Endometrium (tissue), 2 donors: ENCODE measurements around the gene ANGPTL7.
"Not testable (repeated sequence)": the region's sequence is repeated elsewhere in the genome, so short reads cannot be mapped to it uniquely, and the experiment has no call there.

Experiments
- FAIRE-seq: peaks from 2 replicates; lab custom pipeline; 2012; peaks lifted over from hg19 to GRCh38; lab: Jason Lieb, UNC
- donor health status: control.
- donor health status: control.

ANGPTL7 gene, protein sequence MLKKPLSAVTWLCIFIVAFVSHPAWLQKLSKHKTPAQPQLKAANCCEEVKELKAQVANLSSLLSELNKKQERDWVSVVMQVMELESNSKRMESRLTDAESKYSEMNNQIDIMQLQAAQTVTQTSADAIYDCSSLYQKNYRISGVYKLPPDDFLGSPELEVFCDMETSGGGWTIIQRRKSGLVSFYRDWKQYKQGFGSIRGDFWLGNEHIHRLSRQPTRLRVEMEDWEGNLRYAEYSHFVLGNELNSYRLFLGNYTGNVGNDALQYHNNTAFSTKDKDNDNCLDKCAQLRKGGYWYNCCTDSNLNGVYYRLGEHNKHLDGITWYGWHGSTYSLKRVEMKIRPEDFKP

DNA sequence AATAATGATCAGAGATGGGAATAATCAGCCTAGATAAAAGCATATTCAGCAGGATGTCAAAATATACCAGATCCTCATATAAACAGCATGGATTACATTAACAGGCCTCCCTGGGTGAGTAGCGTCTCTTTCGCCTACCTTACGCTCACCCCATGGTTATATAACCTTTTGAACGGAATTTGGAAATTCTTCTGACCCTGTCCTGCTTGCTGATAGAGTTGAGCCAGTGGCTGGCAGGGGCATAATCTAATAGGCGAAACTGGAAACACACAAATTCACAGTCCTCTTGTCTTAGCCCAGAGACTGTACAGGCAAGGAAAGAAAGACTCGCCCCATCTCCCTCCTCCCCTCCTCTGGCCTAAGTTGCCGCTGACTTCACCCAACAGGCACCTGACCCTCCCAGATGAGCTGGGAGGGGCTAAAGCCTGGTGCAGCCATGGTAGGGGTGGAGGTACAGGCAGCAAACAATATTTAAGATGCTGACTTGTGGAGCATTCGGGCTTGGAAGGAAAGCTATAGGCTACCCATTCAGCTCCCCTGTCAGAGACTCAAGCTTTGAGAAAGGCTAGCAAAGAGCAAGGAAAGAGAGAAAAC, at the start of gene ANGPTL7:
ANGPTL7 (plus strand) TSS at position 498 of the 594 bp plus-strand sequence. CDS start 225 bp downstream, outside the sequence.
- no peak for FAIRE-seq

DNA sequence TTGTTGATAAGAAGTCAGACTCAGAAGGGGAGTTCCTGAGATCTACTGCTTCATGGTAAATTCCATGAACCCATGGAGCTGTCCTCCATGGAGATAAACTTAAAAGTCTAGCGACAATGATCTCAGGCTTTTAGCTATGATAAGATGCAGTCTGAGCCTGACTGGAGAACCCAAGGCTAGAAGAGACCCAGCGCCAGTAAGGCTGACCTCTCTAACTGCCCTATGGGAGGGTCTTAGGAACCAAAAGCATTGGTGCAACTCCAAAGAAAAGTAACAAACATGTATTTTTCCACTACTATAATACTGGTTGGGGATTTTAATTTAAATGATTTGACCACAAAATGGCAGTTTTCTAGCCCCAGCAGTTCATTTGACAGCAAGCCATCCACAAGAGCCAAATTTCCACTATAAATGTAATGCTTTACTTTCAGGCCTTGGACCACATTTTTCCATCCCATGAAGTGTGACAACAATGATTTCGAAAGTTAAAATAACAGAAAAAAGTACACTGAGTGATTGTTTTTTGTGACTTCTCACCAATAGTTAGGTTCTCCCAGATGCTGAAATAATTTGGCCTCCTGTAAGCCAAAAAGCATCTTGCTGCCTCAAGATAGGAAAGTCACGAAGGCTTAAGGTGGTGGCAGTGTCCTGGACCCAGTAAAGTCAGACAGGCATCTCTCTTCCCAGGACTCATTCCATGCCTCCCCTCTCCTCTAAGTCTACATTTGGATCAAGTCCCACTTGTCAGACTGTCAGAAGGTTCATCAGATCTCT, 46.4 kb upstream of the ANGPTL7 start:
- FAIRE-seq, result no peak

DNA sequence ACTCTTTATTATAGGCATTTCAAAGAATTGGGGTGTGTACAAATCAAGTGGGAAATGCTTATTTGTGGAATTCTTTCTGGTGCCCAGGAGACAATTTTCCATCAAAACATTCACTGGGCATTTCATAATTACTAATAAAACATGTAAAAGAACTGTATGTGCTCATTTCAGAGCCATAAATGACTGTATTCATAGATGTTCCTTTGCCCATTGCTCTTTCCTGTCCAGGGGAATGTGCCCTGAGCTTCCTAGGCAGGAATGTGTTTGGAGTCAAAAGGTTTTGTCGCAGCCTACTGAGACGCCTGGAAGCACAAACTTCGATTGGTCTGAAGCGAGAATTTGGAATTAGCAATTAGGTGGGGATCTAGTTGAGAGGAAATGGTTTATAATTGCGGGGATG, 45.8 kb upstream of the ANGPTL7 start:
- no peak for FAIRE-seq

DNA sequence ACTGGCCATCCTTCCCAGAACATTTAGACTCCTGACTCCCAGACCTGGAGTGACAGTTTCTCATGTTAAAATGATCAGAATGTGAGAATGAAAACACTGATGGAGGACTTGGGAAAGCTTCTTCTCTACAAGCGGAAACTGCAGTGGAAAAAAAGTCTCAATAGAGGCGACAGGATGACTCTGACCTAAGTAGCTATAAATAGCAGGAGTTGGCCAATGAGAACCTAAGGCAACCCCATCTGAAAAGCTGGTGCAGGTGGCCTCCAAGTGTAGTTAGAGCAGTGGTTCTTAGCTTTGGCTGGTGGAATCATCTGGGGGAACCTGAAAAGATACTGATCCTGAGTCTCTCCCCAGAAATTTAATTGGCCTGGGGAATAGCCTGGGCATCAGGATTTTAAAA, 45.2 kb upstream of the ANGPTL7 start:
- FAIRE-seq, result no peak

DNA sequence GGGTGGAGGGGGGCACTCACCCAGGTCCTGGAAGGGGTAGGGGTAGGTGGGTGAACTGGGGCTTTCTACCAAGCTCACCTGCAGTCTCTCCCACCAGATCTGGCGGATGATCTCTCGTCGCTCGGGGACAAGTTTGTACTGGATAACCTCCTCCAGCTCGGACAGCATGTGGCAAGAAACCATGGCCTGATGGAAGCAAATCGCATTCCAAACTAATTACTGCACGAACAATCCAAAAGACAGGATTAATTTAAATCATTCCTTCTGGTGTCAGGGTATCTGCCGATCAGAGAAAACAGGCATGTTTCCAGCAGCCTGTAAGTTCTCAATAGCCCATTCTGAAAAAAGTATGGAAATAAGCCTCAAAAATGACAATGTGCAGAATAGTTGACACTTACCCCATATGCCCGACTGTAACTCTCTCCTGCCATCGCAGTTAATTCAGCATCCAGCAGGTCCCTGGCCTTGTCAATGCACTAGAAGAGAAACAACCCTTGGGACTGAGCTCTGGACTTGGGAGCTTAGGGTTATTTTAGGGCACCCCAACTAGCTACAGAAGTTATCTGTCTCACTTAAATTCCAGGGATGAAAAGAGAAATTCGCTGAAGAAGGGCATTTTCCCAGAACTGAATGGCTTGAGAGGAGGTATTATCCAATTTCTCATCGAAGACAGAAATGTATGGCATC, 44.4 kb upstream of the ANGPTL7 start:
- FAIRE-seq, result no peak

DNA sequence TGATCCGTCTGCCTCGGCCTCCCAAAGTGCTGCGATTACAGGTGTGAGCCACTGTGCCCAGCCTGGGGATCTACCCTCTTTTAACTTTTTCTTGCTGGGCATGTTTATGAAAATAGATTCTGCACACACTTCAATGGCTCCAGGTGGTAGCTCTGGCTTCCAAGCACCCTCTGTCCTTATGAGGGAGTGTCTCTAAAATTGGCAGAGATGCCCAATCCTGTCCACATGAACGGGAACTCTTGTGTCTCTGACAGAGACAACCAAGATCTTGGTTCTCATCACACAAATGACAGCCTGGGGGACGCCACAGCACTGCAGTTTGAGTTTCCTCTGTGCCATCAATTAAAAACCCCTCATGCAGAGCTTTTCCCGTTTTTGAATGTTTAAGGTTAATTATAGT, 43.4 kb upstream of the ANGPTL7 start:
- no peak for FAIRE-seq

DNA sequence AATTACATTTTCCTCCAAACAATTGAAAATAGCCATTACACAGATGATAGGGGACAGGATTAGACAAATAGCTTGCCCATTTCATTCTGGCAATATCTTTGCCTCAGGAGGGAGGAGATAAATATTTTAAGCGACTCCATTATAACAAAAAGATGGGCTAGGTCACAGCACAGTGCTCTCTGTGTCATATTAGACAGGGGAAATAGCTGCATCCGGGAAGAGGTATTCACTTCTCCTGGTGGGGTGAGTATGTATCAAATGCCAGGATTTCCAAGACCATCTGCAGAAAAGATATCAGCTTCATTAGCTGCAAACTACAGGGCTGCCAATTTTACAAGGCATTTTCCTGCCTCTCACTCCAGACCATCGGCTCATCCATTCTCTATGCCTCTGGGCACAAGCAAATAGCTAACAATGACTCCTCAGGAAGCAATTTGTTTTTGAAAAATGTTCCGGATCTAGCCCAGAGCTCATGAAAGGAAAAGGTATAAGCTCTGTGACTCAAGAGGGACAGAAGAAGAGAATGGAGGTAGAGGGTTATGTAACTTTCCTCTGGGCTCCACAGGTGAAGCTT, 41.9 kb upstream of the ANGPTL7 start:
- FAIRE-seq, result no peak

DNA sequence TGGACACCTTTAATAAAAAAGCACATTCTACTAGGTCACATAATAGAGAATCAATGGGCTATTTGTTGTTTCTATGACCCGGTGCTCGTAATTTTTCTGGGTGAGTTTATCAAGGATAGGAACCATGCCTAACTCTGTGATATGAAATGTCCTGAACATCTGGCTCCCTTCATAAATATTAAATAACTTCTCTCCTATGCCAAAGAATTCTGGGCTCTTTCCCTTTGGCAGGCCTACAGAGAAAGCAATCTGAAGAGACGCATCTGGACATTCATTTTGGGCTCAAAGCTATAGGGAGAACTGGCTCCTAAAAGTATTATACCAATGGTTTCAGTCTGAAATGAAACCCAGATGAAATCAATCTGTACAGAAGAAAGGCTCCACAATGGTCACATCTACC, 38.8 kb upstream of the ANGPTL7 start:
- FAIRE-seq, result no peak

DNA sequence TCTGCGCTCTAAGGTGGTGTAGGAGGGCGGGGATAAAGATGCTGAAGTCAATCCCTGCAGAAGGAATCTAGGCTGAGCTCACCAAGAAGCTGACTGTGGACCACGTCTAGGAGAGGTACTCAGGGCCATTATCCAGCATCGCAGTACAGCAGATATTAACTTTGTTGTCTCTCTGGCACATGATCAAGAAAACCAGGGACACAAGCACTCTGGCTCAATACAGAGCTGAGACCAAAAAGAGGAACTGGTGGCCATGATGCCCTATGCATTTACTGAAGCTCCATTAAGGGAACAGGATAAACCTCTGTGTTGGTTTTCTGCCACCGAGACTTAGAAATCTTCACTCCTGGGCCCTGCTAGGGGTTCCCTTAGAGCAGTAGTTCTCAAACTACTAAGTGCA, 38.0 kb upstream of the ANGPTL7 start:
- no peak for FAIRE-seq

DNA sequence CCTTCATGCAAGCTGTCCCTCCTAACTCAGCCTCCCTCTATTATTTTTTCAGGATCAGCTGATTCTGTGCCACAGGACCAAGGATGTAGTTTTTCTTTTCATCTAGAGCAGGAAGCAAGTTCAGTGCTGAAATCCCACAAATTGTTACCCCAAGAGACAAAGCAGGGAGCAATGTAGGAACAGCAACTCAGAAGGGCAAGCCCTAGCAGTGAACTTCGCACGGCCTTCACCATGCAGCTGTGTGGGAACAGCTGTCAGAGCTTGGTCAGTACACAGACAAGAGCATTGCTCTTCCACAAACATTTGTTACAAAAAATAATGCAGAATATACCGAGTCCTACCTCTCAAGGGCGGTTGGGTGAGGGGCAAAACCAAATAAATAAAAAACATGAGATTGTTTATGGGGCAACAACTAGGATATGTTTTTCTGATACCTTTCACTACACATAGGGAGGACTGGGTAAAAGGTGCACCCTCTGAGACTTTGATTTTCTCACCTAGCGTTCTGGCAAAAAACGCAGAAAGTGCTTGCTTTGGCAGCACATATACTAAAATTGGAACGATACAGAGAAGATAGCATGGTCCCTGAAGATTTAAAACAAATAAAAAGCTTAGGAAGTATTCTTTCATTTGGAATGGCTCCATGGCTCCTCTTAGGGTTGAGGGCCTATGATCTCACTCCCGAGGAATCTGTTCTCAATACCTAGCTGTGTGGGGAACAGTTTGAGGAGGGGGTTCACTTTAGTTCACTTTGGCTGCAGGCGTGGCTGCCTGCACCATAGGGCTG, 37.1 kb upstream of the ANGPTL7 start:
- FAIRE-seq, result no peak

DNA sequence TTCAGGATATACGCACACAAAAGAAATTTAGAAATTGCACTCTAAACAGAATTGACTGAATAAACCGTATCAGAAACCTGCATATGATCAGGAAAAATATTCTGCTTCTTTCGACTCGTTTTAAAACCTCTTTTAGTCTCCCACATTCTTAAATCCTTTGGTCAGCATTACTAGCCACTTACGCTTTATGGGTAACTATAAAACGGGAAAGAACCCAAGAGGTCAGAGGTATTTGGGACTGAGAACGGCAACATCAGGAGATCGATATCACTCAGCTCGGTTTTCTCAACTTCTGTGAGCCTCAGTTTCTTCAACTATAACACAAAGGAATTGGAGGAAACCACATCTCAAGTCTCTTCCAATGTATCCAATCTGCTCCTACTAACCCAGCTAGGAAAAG, 36.4 kb upstream of the ANGPTL7 start:
- no peak for FAIRE-seq

DNA sequence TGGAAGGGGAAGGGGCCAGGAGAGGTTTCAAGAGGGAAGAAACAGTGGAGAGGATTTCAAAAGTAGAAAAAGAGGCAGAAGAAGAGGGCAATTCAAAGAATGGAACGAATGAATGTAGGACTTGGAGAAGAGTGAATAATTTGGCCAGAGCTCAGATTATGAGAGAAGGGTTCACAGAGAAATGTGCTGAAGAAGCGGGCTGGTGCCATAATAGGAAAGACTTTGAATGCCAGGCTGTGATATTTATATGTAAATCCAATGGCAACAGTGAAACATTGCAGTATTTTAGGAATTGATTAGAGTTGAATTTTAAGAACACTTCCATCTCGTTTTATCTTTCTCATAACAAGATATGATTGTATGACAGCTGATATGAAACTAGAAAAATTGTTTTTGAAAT, 36.0 kb upstream of the ANGPTL7 start:
- no peak for FAIRE-seq

DNA sequence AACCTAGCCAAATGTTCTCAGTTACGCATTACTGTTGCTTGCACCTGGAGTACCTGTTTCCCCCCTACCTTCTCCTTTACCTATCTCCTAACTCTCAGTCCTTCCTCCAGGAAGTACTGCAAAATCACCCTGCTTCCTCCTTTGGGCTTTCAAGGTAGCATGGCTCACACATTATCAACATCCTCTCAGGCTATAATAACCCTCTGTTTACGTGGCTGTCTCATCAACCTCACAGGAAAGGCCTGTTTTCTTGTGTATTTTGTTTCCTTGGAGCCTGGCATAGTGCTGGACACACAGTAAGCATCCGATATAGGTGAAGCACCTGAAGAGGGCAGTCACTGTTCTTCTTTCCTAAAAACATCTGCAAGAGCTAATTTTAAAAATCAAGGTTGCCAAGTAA, 32.7 kb upstream of the ANGPTL7 start:
- FAIRE-seq, result no peak

DNA sequence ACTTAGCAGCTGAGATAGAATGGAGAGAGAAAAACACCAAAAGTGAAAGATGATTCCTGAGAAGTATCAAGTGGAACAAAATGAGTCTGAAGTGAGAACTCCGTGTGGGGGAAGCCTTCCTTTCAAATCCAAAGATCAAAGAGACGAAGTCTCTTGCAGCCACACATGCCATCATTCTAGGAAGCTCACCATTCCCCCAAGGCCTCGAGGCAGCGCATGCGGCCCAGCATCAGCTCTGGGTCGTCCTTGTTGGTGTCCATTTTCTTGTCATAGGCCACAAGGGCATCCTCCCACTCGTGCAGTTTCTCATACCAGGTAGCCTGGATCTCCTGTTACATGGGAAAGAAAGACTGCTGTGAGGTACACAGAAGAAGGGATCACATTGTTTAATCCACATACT, 32.2 kb upstream of the ANGPTL7 start:
- no peak for FAIRE-seq

DNA sequence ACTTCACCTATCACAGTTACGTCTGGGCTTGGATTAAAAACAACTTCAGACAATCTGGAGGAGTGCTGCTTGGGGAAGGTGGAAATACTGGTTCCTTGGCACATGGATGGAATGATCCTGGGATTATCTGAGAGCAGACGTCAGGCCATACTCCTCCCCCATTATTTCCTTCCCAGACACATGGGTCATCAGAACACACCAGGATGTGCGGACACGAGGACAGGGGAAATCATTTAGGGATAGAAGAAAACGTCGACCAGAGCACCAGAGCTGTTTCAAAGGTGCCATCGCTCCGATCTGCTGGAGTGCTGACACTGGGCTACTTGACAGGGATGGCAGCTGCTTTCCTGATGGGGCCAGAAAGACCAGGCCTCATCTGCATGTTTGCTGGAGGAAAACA, 31.8 kb upstream of the ANGPTL7 start:
- FAIRE-seq, result no peak

DNA sequence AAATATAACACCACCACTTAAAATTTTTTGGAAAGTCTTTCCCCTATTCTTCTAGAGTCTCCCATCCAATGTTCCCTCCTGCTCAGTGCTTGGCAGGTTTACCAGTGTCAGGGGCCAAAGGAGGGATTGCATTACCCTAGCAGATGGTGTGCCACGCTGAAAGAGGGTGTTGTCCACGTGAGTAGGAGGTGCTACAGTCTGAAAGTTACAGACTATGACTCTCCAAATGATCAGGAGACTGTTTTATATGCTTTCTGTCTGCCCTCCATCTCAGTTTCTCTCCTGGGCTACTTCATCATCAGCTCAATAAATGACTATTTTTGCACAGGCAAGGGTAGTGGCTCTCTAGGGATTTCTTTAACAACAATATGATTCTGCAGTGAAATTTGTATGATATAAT, 31.3 kb upstream of the ANGPTL7 start:
- no peak for FAIRE-seq

DNA sequence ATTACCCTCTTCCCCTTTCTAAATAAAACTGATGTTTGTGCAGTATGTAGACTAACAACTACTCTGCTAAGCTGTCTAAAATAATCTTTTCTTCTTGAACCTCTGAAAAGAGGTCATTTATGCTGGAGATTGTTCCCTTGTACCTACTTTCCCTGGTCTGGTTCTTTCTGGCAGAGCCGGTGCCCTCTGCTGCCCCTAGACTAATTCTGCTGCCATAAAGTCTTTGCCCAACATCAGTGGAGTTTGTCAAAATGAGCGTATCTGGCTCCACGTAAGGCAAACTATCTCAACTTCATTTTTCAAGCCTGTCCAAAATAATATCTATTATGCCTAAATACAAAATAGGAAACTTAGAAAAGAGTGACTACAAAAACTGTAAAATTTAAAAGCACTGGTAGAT, 30.9 kb upstream of the ANGPTL7 start:
- no peak for FAIRE-seq

DNA sequence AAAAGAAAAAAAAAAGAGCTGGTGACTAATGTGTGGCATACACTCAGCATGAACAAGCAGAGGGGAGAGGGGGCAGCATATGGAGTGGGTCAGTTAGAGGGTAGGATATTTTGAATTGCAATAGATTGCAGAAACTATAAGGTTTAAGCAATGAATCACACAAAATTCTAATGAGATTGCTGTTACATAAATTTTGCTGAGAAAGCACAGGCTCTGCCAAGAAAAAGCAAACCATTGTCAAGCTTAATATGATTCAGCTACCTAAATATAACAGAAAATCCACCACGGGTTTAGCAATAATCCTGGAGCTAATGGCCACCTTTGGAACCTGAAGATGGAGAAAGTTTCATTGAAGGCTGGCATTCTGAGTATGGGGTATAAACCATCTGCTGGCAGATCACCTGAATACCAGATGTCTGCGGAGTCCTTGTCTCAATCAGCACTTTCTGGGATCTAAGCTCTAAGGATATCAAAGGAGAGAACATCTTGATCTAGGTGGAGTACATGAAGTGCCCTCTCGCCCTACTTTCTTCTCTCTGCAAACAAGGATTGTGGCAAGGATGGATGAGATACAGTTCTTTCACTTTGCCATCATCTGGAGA, 30.3 kb upstream of the ANGPTL7 start:
- no peak for FAIRE-seq

DNA sequence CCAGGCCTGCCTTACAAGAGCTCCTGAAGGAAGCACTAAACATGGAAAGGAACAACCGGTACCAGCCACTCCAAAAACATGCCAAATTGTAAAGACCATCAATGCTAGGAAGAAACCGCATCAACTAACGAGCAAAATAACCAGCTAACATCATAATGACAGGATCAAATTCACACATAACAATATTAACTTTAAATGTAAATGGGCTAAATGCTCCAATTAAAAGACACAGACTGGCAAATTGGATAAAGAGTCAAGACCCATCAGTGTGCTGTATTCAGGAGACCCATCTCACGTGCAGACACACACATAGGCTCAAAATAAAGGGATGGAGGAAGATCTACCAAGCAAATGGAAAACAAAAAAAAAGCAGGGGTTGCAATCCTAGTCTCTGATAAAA, 26.4 kb upstream of the ANGPTL7 start:
- not testable (repeated sequence) for FAIRE-seq

DNA sequence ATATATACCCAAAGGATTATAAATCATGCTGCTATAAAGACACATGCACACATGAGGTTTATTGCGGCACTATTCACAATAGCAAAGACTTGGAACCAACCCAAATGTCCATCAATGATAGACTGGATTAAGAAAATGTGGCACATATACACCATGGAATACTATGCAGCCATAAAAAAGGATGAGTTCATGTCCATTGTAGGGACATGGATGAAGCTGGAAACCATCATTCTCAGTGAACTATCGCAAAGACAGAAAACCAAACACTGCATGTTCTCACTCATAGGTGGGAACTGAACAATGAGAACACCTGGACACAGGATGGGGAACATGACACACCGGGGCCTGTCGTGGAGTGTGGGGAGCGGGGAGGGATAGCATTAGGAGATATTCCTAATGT, 22.4 kb upstream of the ANGPTL7 start:
- FAIRE-seq, result not testable (repeated sequence)

DNA sequence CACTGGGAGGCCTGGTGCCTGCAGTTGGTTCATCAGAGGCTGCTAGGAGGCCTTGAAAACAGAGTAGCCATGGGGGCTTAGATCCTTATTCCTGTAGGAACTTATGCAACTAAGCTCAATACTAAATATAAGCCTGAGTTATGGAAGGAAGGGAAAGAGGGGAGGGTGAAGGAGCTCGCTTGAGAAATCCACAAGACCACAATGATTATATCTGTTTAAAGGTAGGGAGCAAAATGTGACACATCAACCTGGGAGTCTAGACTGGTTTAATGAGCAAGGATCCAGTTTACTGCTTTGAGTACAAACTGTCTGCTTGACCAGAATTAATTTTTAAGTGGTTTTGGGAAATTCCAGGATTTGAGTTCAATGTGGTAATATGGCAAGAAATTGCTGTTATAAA, 20.4 kb upstream of the ANGPTL7 start:
- FAIRE-seq, result no peak
